ENCODE data around the gene ADCY7. TPM values are rescaled to one million over a fixed set of nuclear protein-coding genes. Genes with fewer than 3 reads are reported as not detected.
A peak's percentile ranks its signal among the peaks of the same experiment; 100 is the strongest.

Gene ADCY7
- total and polyA plus RNA-seq, 9 of the 15 experiments (the other 6 are each of a cell fraction or from before 2014, with no cell fraction given): 2.3 to 108 (median 28.6) TPM

DNA sequence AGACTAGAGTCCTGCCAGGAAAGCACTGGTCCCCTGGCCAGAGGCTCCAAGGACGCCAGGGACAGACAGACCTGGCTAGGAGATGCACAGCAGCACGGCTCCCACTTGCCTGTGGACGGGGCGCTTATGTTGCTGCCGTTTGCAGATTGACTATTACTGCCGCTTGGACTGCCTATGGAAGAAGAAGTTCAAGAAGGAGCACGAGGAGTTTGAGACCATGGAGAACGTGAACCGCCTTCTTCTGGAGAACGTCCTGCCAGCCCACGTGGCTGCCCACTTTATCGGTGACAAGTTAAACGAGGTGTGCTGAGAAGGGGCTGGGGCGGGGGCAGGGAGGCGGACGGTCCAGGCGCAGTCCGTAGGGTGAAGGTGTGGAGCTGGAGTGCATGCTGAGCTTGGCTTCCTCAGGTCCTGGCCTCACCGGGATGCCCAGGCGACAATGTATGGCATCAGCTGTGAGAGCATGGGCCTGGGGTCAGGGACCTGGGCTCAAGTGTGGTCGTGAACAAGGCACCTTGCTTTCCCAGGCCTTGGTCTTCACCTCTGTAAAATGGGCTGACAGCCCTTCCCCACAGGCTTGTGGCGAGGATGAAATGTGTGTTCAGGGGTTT lies 45.6 kb downstream of the ADCY7 start (continued):
- TF ChIP-seq, protein P1, sequence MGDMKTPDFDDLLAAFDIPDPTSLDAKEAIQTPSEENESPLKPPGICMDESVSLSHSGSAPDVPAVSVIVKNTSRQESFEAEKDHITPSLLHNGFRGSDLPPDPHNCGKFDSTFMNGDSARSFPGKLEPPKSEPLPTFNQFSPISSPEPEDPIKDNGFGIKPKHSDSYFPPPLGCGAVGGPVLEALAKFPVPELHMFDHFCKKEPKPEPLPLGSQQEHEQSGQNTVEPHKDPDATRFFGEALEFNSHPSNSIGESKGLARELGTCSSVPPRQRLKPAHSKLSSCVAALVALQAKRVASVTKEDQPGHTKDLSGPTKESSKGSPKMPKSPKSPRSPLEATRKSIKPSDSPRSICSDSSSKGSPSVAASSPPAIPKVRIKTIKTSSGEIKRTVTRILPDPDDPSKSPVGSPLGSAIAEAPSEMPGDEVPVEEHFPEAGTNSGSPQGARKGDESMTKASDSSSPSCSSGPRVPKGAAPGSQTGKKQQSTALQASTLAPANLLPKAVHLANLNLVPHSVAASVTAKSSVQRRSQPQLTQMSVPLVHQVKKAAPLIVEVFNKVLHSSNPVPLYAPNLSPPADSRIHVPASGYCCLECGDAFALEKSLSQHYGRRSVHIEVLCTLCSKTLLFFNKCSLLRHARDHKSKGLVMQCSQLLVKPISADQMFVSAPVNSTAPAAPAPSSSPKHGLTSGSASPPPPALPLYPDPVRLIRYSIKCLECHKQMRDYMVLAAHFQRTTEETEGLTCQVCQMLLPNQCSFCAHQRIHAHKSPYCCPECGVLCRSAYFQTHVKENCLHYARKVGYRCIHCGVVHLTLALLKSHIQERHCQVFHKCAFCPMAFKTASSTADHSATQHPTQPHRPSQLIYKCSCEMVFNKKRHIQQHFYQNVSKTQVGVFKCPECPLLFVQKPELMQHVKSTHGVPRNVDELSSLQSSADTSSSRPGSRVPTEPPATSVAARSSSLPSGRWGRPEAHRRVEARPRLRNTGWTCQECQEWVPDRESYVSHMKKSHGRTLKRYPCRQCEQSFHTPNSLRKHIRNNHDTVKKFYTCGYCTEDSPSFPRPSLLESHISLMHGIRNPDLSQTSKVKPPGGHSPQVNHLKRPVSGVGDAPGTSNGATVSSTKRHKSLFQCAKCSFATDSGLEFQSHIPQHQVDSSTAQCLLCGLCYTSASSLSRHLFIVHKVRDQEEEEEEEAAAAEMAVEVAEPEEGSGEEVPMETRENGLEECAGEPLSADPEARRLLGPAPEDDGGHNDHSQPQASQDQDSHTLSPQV (IDR thresholded peaks at IDR 0.05): no peak
- TF ChIP-seq BMI1 (IDR thresholded peaks at IDR 0.05; ENCODE audit: low read length) (no peak), ZBTB8A (IDR thresholded peaks at IDR 0.05; ENCODE audit: partially characterized antibody) (no peak), ZNF324 (CRISPR knock-in tag; IDR thresholded peaks at IDR 0.05) (no peak), KLF6 (CRISPR knock-in tag; IDR thresholded peaks at IDR 0.05; ENCODE audit: borderline replicate concordance) (no peak), PTBP1 (IDR thresholded peaks at IDR 0.05; ENCODE audit: low read depth, low read length) (0 out of 2 replicates have a peak, but pooled peaks have one; percentile 55), SUPT5H (IDR thresholded peaks at IDR 0.05) (peak; percentile 21; the same call in 1 of the 2 replicates), TEAD4 (IDR thresholded peaks at IDR 0.05; ENCODE audit: low read length) (no peak), TEAD4 (CRISPR knock-in tag; IDR thresholded peaks at IDR 0.05; ENCODE audit: borderline replicate concordance) (no peak), ZNF436 (CRISPR knock-in tag; IDR thresholded peaks at IDR 0.05) (no peak), JUND (IDR thresholded peaks at IDR 0.05; ENCODE audit: borderline replicate concordance, low read depth, low read length) (no peak), JUND (tag; IDR thresholded peaks at IDR 0.05; ENCODE audit: borderline replicate concordance, low read depth, low read length) (no peak), RBM22 (IDR thresholded peaks at IDR 0.05; ENCODE audit: low read depth, low read length, poor library complexity, severe bottlenecking) (peak; percentile 26), ZNF274 (IDR thresholded peaks at IDR 0.05; ENCODE audit: borderline replicate concordance, low read depth, low read length) (no peak), POU5F1 (IDR thresholded peaks at IDR 0.05; ENCODE audit: borderline replicate concordance, low read depth, low read length, partially characterized antibody) (no peak), PHB (CRISPR knock-in tag; IDR thresholded peaks at IDR 0.05) (no peak), ZNF785 (CRISPR knock-in tag; IDR thresholded peaks at IDR 0.05) (no peak), DIDO1 (tag; IDR thresholded peaks at IDR 0.05; ENCODE audit: low read depth) (no peak), NFIX (CRISPR knock-in tag; IDR thresholded peaks at IDR 0.05; ENCODE audit: low read depth) (no peak), RCOR1 (IDR thresholded peaks at IDR 0.05; ENCODE audit: borderline replicate concordance in 1 of 2, low read depth in 2 of 2, low read length in 2 of 2) (0 out of 4 replicates have a peak, but pooled peaks of 1 of the 2 experiments have one; percentile 17), TGIF2 (CRISPR knock-in tag; IDR thresholded peaks at IDR 0.05) (no peak)
- TF ChIP-seq, protein P2, sequence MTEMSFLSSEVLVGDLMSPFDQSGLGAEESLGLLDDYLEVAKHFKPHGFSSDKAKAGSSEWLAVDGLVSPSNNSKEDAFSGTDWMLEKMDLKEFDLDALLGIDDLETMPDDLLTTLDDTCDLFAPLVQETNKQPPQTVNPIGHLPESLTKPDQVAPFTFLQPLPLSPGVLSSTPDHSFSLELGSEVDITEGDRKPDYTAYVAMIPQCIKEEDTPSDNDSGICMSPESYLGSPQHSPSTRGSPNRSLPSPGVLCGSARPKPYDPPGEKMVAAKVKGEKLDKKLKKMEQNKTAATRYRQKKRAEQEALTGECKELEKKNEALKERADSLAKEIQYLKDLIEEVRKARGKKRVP (CRISPR knock-in tag; IDR thresholded peaks at IDR 0.05): no peak
- TF ChIP-seq, protein P3, sequence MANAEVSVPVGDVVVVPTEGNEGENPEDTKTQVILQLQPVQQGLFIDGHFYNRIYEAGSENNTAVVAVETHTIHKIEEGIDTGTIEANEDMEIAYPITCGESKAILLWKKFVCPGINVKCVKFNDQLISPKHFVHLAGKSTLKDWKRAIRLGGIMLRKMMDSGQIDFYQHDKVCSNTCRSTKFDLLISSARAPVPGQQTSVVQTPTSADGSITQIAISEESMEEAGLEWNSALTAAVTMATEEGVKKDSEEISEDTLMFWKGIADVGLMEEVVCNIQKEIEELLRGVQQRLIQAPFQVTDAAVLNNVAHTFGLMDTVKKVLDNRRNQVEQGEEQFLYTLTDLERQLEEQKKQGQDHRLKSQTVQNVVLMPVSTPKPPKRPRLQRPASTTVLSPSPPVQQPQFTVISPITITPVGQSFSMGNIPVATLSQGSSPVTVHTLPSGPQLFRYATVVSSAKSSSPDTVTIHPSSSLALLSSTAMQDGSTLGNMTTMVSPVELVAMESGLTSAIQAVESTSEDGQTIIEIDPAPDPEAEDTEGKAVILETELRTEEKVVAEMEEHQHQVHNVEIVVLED (CRISPR knock-in tag; IDR thresholded peaks at IDR 0.05): no peak
